ENCODE results near the gene MACROD2.

DNA sequence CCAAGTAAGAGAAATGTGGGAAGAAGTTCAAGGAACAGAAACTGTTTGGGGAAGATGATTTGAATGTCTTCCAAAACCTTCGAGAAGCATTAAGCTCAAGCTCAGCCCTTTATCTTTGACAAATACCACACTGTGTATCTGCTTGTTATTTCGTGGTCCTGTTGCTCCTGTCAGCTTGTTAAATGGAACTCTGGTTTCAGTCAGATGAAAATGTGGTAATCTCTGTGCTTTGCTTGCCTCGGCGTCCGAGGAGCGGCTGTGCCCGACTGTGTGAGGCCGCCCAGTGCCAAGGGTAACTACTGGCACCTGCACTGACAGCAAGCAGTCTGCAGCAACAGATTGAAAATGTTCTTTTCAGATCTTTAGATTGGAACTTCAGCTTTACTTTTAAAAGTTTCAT is 920.0 kb downstream of the MACROD2 start:
- no peak for TF ChIP-seq ZFP3 (CRISPR knock-in tag; IDR thresholded peaks at IDR 0.05)
- TF ChIP-seq GLIS3 (CRISPR knock-in tag; IDR thresholded peaks at IDR 0.05), result no peak
